Cardiac ventricle fibroblast (primary cell): Measurements from ENCODE around the gene ANKRD65. TPM values are rescaled to one million over a fixed set of nuclear protein-coding genes. Genes with fewer than 3 reads are reported as not detected.

Source experiments
- total RNA-seq: library from RNA; depleted of rRNA; stranded (reverse); fragments of >200 nt; gene quantifications from 2 replicates; pipeline ENCODE4 v1.2.3, GENCODE V29; 2015

ANKRD65 gene
- 0.20 and 1.00 TPM in 2 replicates for total RNA-seq

DNA sequence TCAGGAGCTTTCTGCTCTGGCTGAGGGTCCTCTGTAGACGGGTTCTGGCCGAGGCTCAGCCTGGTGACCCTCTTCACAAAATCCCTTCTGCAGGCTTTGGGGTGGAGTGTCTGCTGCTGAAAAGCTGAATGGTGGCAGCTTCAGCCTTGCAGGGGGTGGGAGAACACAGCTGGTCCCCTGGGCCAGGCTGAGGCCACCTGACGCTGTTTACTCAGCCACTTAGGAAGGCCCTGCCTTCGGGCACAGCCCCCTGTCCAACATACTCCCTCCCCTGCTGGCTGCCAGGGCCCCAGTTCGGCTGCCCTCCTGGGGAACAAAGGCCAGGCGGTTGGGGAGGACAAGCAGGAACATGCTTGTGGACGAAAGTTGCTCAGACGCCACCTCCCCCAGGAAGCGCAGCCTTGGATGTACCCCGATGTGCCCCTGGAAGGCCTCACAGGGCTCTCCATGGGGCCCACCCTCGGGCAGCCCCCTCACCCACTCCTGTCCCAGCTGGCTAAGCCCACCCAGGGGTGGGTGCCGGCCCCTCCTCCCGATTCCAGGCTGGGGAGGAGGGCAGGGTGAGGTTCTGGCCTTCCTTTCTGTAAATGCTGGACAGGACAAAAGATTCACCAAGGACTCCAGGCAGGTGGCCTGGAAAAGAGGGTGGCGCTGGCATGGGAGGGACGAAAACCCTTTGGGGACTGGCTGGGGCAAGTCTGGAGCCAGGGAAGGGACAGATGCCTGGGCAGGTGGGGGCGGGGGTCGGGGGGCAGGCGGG, at the start of gene ANKRD65:
Gene ANKRD65, minus strand, starts transcription at position 130 of the 760 bp plus-strand sequence. CDS start 271 bp downstream, outside the sequence.

DNA sequence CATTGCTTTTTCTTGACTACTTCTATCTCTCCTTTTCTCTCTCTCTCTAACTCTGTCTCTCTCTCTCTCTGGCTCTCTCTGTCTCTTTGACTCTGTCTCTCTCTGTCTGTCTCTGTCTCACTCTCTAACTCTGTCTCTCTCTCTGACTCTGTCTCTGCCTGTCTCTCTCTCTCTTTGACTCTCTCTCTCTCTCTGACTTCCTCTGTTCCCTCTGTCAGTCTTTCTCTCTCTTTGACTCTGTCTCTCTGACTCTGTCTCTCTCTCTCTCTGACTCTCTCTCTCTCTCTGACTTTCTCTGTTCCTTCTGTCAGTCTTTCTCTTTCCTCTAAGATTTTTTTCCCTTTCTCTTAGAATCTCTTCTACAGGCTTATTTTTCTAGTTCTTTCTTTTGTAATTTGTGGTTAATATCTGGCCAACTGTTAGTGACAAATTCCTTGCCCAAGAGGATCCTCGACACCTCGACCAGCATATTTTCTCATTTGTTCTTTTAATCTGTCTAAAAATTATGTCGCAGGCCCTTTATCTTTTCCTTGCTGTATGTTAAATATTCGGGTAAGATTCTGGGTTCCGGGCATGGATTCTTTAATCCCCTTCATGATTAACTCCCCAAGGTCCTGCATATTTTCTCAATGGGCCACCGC, 28.1 kb upstream of the ANKRD65 start, which contains the start of gene ATAD3C:
Gene ATAD3C, plus strand, starts transcription at position 591 of the 641 bp plus-strand sequence. CDS start 995 bp downstream, outside the sequence.

DNA sequence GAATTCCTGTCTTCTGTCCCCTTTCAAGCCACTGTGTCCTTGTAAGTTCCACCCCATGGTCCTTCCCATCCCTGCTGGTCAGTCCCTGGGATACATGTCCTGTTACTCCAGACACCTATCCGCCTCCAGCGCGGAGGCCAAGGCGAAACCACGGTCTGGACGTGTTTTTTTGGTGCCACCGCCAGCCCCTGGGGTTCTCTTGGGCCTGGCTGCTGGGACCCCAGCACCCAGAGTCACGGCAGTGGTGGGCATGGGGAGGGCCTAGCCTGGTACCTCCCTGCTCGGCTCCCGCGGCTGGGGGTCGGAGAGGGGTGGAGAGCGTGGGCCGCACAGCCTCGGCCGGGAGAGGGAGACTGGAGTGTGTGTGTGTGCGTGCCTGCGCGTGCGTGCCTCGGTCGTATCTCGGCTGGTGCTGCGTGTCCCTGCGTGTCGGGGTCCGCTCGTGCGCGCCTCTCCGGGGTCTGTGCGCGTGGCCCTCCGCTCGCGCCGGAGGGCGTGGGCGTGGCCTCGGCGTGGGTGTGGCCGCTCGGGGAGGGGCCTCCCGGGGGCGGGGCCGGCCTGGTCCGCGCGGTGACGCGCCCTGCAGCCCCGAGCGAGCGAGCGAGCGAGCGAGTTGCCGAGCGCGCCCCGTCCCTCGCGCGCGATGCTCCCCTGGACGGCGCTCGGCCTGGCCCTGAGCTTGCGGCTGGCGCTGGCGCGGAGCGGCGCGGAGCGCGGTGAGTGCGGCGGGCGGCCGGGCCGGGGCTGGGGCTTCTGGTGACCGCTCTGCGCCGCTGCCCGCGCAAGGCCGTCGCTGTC, 14.2 kb upstream of the ANKRD65 start, which contains the start of gene VWA1:
Gene VWA1, plus strand, starts transcription at position 585 of the 798 bp plus-strand sequence. Its CDS starts 59 bp downstream, at position 644.

DNA sequence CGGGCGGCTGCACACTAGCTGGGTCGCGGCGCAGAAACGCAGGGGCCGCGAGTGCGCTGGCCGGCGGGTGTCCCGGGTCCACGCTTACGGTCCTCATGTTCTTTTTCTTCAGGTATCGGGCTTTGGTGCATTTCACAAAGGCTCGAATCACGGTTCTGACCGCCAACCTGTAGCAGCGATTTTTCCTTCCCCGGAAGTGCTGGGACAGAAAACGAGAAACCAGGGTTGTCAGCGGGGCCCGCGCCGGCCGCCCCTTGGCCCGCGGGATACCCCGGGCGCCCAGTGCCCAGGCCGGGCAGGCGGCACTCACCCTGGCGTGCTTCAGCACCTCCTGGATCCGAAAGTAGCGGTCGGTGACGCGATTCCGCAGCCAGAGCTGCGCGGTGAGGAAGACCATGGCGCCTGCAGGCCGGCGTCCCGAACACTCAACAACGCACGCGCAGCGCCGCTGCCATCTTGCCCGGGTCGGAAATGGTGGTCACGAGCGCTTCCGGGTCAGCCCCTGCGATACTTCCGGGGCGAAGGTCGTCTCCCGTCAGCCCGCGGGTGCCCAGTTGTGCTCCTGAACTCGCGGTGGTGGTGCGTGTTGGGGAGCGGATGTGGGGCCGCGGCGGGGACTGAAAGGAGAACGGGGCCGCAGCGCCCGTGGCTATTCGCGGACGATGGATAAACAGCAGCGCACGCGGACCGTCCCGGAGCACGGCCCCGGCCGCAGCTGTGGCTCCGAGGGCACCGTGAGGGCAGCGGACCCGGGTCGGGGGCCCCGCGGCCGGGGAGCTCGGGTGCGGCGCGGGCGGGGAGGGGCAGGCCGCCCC, 14.0 kb downstream of the ANKRD65 start, which contains the start of gene MRPL20:
Gene MRPL20, minus strand, starts transcription at position 473 of the 815 bp plus-strand sequence. Its CDS starts 76 bp downstream, at position 397.

DNA sequence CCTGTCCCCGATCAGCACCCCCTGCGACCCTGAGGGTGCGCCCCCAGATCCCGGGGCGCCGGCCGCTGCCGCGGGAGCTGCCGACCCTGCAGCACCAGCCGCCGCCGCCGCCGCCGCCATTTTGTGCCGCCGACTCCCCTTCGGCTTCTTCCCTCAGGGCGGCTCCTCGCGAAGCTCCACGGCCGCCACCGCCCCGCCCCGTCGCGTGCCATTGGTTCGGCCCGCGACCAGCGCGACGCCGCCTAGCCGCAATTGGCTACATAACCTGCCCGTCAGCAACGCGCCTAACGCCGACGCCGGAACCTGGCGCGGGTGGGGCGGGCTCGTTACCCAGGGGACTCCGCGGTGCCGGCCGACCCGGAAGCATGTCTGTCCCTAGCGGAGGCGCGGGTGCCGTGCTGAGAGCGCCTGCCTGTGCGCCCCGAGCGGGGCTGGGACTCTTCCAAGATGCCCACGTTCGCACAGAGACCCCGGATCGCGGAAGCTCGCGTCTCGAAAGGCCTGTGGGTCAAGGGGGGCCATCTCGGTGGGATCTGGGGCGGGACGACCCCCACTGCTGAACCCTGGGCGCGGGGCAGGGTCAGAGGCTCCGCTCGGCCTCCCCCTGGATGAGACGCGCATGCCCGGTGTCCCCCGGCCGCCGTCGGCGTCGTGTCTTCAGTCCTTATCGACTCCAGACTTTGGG, 21.7 kb downstream of the ANKRD65 start, which contains the start of gene CCNL2:
Gene CCNL2, minus strand, starts transcription at position 149 of the 685 bp plus-strand sequence. Its CDS starts 29 bp downstream, at position 120.

DNA sequence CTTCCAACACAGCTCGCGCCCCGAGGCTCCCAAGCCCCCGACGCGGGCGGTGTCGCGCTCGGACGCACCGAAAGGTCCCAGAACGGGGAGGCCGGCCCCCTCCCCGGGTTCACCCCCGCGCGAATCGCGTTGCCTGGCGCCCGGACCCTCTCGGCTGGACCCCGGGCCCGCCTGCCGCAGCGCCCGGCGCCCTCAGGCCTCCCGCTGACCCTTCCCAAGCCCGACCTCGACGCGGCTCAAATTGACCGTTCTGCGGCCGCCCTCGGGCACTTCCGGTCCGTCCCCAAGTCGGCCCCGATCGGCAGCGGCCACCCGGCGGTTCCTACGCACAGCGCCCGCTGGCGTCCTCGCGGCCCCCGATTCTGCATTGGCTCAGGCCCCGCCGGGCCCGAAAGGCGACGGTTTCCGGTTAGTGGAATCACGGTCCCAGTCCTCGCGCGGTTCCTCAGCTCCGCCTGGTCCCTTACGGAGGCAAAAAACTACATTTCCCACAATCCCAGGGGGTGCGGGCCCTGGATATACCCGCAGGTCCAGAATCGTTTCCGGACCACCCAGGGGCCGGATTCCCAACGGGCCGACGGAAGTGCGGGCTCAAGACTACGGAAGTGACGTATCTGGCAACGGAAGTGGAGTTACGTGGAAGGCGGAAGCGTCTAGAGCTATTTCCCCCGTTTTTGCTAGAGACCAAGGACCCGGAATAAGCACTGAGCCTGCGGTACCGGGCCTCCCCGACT, 46.0 kb downstream of the ANKRD65 start, which contains the start of gene AURKAIP1:
Gene AURKAIP1, minus strand, starts transcription at position 279 of the 734 bp plus-strand sequence. CDS start 451 bp downstream, outside the sequence.

Other genes starting within 250 kb of the ANKRD65 start
- not detected in 2 replicates for gene TTLL10, start 247.4 kb downstream of the ANKRD65 start, total RNA-seq
- 4.1 TPM in 1 of 2 replicates, not detected in the other for gene TNFRSF18, start 214.7 kb downstream of the ANKRD65 start, total RNA-seq
- gene TNFRSF4, start 207.1 kb downstream of the ANKRD65 start, total RNA-seq = 3.3 and 5.9 TPM in 2 replicates
- 201 and 230 TPM in 2 replicates for gene SDF4, start 189.3 kb downstream of the ANKRD65 start, total RNA-seq
- 32.1 and 35.6 TPM in 2 replicates for gene B3GALT6, start 189.0 kb downstream of the ANKRD65 start, total RNA-seq
- gene C1QTNF12, start 174.6 kb downstream of the ANKRD65 start, total RNA-seq = 0.25 and 0.93 TPM in 2 replicates
- gene UBE2J2, start 147.4 kb downstream of the ANKRD65 start, total RNA-seq = 37.2 and 39.1 TPM in 2 replicates
- 0.44 and 1.2 TPM in 2 replicates for gene SCNN1D, start 140.8 kb downstream of the ANKRD65 start, total RNA-seq
- gene ACAP3, start 113.3 kb downstream of the ANKRD65 start, total RNA-seq = 24.8 and 30.2 TPM in 2 replicates
- gene PUSL1, start 112.7 kb downstream of the ANKRD65 start, total RNA-seq = 32.4 and 33.3 TPM in 2 replicates
- gene INTS11, start 96.6 kb downstream of the ANKRD65 start, total RNA-seq = 55.9 and 57.5 TPM in 2 replicates
- gene CPTP, start 96.5 kb downstream of the ANKRD65 start, total RNA-seq = 23.7 and 25.1 TPM in 2 replicates
- 0.06 TPM in 1 of 2 replicates, not detected in the other for gene TAS1R3, start 90.0 kb downstream of the ANKRD65 start, total RNA-seq
- gene DVL1, start 71.9 kb downstream of the ANKRD65 start, total RNA-seq = 34.1 and 38.3 TPM in 2 replicates
- gene MXRA8, start 62.7 kb downstream of the ANKRD65 start, total RNA-seq = 630 and 641 TPM in 2 replicates
- 105 and 109 TPM in 2 replicates for gene AURKAIP1, start 46.1 kb downstream of the ANKRD65 start, total RNA-seq
- 119 and 121 TPM in 2 replicates for gene CCNL2, start 21.9 kb downstream of the ANKRD65 start, total RNA-seq
- gene MRPL20, start 14.0 kb downstream of the ANKRD65 start, total RNA-seq = 91.9 and 98.0 TPM in 2 replicates
- 6.9 and 14.0 TPM in 2 replicates for gene VWA1, start 14.4 kb upstream of the ANKRD65 start, total RNA-seq
- gene ATAD3C, start 28.4 kb upstream of the ANKRD65 start, total RNA-seq = not detected in 2 replicates
- 8.6 and 9.3 TPM in 2 replicates for gene ATAD3B, start 50.5 kb upstream of the ANKRD65 start, total RNA-seq
- 19.9 and 27.5 TPM in 2 replicates for gene ATAD3A, start 90.9 kb upstream of the ANKRD65 start, total RNA-seq
- gene TMEM240, start 119.3 kb upstream of the ANKRD65 start, total RNA-seq = 1.2 and 5.8 TPM in 2 replicates
- 95.3 and 101 TPM in 2 replicates for gene SSU72, start 153.6 kb upstream of the ANKRD65 start, total RNA-seq
- 12.5 and 15.5 TPM in 2 replicates for gene FNDC10, start 178.9 kb upstream of the ANKRD65 start, total RNA-seq
- gene MIB2, start 194.2 kb upstream of the ANKRD65 start, total RNA-seq = 40.8 and 48.0 TPM in 2 replicates
- gene MMP23B, start 210.9 kb upstream of the ANKRD65 start, total RNA-seq = 13.6 and 15.7 TPM in 2 replicates
- 10.8 and 12.0 TPM in 2 replicates for gene CDK11B, start 237.7 kb upstream of the ANKRD65 start, total RNA-seq